ENCODE results near the gene GHRH.

Gene GHRH

GRCh38 chr20:37260923-37261322, 691 bp downstream of the GHRH start:
- no peak for DNase-seq

DNA sequence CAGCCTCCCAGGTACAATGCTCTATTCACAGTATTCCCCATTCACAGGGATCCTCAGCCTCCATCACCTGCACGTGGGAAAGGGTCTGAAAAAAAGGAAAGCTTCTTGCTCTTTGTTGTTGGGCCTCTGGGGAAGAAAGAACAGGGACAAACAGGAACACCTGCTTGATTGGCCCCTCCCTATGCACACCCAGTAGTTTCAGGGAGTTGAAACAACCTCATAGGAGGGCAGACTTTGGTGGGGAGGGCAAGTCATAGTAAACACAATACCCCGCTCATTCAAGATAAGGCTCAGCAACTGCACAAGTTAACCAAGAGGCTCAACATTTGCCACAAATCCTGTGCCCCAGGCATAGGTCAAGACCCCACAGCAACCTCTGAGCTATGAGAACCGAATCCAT, 1.7 kb downstream of the GHRH start:
- no peak for DNase-seq

- DNase-seq, result no peak
These were observed 2.6 kb downstream of the GHRH start for GRCh38 chr20:37259031-37259430.

DNA sequence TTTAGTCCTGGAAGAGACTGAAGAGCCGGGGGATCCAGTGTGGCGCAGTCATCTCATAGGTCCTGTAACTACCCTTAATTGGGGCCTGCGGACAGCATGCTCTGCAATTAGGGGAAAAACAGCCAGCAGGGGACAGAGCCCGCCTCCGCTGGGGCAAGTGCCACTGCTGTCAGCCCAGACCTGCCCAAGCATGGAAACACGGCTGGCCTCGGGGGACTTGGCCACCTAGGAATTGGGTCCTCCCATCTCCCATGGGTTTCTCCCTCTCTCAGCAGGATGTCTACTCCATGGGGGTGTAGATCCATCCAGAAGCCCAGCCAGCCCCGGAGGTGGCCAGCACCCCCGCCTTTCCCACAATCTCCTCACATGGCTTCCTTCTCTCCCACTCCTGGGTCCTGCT, 3.6 kb downstream of the GHRH start:
- DNase-seq, result no peak

DNA sequence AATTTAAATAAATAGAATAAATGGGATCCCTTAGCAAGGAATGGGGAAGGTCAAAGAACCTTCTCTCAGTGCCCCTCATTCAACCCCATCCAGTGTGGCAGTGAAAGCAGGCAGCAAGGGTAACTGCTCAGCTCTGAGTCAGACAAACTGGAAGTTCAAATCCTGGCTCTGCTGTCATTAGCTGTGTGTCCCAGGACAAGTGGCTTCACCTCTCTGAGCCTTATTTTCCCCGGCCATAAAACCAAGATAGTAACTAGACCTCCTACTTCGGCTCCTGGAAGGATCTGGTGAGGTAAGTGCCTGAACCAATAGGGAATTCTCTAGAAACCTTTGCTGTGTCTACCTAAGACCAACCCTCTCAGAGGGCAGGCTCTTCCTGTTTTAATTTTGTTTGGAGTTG, 4.1 kb downstream of the GHRH start:
- DNase-seq, result no peak

DNA sequence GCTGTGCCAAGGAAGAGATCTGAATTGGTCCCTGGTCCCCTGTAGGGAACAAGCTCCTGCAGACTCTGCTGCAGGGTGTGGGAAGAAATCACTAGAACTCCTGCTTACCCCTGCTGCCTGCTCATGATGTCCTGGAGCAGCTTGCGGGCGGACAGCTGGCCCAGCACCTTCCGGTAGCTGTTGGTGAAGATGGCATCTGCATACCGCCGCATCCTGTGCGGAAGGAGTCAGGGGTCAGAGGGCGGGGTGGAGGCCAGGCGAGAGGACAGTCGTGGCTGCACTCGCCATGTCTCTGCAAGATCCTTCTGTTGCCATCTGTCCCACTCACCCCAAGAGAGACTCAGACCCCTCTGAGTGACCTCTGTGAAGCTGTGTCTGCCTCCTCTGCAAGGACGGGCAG, 5.3 kb downstream of the GHRH start:
- no peak for DNase-seq

- no peak for DNase-seq
These were observed 7.3 kb downstream of the GHRH start for GRCh38 chr20:37254114-37254878.

GRCh38 chr20:37253087-37253486, 8.5 kb downstream of the GHRH start:
- DNase-seq, result no peak

- DNase-seq, result no peak
These were observed 9.7 kb downstream of the GHRH start for GRCh38 chr20:37251825-37252477.

DNA sequence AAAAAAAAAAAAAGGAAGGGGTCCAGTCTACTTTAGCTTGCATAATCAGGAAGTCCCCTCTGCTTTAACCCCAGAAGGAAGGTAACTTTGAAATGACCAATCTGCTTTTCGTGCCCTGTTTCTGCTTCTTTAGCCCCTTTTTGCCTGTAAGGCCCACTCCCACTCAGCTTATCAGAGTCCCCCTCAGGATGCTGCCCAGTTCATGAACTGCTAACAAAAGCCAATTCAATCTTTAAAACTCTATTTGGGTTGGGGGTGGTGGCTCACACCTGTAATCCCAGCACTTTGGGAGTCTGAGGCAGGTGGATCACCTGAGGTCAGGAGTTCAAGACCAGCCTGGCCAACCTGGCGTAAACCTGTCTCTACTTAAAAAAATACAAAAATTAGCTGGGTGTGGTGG, 12.3 kb downstream of the GHRH start:
- DNase-seq, result no peak

- DNase-seq, result no peak
These were observed 14.1 kb downstream of the GHRH start for GRCh38 chr20:37247547-37247946.

GRCh38 chr20:37246736-37247135, 14.9 kb downstream of the GHRH start:
- DNase-seq, result no peak

DNA sequence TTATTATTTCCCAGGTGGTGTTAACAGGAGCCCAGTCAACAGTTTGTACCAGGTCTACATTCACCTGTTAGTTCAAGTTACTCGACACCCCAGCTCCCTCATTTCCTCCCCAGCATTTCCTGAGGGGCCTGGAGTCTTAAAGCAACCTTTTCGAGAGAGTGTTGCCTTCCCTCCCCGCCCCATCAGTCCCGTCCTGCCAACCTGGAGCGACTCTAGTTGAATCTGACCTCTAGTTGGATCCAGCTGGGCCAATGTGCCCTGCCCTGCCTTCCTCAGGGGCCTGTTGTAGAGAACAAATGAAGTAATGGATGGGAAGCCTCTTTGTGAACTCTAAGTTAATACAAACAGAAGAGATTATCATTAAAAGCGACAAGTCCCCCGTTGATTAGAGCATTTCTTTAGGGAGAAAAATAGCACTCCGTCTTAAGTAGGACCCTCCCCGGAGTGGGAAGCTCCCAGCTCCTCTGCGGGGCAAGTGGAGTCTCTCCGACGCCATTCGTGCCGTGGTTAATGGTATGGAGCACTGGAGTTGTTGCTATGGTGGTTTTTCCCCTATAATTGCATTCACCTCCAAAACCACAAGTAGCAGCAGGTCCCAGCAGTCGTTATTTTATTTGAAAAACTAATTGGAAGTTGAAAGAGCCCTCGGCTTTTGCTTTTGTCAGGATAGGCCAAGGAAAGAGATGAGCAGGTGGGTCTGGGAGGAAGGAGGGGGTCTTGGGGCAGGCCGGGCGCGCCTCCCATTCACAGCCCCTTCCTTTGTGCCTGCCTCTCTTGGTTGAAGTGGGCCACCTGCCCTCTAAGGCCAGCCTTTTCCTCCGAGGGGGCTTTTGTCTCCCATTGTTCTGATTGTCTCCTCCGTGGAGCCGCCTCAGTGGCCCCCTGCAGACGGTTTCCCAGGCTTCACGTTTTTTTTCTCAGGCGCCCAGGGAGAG, 16.1 kb downstream of the GHRH start:
- no peak for DNase-seq

- no peak for DNase-seq
These were observed 17.0 kb downstream of the GHRH start for GRCh38 chr20:37244572-37244957.

DNA sequence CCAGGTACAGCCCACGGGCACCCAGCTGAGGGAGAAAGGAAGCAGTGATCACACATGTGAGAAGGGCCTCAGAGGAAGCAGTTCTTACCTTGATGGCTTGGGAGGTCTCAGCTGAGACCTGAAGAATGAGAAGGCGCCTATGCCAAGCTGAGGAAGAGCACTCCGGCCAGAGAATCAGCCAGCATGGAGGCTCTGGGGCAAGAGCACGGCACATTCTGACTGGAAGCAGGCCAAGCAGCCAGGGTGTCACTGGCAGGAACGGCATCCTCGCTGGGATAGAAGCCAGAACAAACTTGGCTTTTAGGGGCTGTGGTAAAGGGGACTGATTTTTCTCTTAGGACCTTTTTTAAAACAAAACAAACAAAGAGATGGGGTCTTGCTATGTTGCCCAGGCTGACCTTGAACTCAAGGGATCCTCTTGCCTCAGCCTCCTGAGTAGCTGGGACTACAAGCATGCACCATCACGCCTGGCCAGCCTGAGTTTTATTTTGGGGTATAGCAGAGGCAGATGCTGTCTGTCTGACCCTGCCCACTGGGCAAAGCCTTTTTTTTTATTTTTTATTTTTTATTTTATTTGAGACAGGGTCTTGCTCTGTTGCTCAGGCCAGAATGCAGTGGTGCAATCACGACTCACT, 17.6 kb downstream of the GHRH start:
- no peak for DNase-seq

DNA sequence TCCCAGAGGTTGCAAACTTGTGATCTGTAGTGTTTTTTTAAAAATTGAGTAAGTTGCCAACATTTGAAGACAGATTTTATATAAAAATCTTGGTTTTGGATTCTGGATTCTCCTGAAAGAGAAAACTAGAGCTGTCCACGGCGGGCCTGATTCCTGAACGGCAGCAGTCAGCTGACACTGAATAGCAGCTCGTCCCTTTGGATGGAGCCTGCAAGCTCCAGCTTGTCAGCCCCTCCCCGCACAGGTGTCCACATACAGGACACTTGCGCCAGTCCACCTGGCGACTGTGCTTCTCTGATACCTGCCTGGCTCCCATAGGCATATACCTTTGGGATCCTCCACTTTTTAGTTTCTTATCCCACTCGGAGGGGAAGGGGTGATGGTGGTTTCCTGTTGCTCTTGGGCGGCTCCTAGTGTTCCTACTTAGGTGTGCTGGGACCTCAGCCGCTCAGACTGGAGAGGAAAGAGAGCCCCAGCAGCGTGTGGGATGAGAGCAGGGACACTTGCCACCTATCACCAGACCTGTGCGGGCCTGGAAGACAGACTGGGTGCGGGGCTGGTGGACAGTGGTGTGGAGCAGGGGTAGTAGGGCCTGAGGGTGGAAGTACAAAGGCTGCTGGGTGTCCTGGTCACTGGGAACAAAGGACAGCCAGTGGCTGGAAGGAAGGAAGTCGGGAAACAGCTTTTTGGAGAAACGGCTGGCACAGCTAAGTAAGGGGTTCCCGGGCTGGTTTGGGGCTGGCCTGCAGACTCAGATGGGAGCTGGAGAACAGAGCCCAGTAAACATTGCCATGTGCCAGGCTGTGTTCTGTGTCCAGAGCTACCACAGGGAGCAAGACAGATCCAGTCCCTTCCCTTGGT, 18.3 kb downstream of the GHRH start:
- no peak for DNase-seq

DNA sequence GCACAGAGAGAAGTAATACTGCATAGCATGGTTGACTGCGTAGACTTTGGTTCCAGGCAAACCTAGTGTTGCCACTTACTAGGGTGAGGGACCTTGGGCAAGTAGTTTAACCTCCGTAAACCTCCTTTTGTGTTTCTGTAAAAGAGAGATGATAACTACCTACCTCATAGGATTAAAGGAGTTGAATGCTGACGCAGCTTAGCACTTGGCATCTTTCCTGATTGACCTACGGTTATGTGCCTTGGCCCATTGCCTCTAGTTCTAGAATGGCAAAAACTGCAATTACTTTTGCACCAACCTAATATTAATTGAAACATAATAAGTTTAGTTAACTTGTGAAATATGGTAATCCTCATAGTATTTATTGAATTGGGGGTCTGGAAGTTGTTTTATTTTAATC, 19.1 kb downstream of the GHRH start:
- DNase-seq, result no peak

- DNase-seq, result no peak
These were observed 21.1 kb downstream of the GHRH start for GRCh38 chr20:37240337-37241067.

- no peak for DNase-seq
These were observed 22.6 kb downstream of the GHRH start for GRCh38 chr20:37238935-37239451.

GRCh38 chr20:37238426-37238825, 23.2 kb downstream of the GHRH start:
- no peak for DNase-seq

- no peak for DNase-seq
These were observed 24.0 kb downstream of the GHRH start for GRCh38 chr20:37237656-37238055.
